RWPE1 (cell line): ENCODE data around the gene AVP.
A peak's percentile ranks its signal among the peaks of the same experiment; 100 is the strongest.

Experiments
- CTCF ChIA-PET: fragments of 350-600 bp; sonication (Branson Sonifier 250); formaldehyde crosslinking; extraction: SDS; loops from one replicate; lab custom pipeline; 2021; lab: Yijun Ruan, JAX
- POLR2A ChIA-PET: fragments of 400-600 bp; formaldehyde crosslinking; extraction: SDS; loops from one replicate; lab custom pipeline; 2020; ENCODE audit warnings: antibody characterized with exemption; ENCODE audit not compliant: low non-redundant PET; lab: Yijun Ruan, JAX
- DNase-seq: peaks from one replicate; pipeline ENCODE4 v3.0.0; 2012; ENCODE audit warnings: low spot score
- H3K27ac ChIP-seq: fragments of 450-650 bp; 2 replicates; pipeline ENCODE4 v1.5.1; 2017
- TF ChIP-seq, protein P1 (sequence below): fragments of 450-650 bp; conservative IDR thresholded peaks from 2 replicates; pipeline ENCODE4 v1.5.1; 2017; ENCODE audit warnings: low read depth, mild to moderate bottlenecking

Gene AVP

DNA sequence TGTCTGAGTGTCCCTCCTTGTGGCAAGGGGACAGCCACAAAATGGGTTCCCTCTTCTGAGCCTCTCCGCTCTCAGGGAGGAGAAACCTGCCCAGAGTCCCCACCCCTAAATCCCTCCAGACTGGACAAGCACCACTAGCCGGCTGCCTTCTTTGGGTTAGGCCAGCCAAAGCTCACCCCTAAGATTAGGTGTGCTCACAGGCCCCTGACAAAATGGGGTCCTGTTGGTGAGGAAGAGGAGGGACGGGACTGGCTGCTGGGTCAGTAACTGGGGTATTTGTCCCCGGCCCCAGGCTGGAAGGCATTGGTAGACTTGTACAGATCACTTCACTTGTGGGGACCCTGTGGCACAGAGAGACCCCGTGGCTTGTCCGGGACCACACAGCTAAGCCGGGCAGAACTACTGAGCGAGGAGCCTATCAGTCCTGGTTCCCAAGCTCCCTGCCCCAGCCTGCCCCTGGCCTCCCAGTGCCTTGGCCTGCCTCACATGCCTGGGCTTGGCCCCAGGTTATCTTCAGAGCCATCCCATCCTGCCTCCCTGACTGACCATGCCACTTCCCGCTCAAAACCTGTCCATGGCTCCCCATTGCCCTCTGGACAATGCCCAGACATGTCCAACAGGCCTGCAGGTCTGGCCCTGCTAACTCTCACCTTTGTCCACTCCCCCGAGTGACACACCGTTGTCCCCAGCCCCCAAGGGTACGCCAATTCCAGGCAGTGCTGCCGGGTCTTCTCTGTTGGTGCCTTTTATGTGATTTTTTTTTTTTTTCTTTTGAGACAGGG, 10.5 kb upstream of the AVP start:
- peak overlapping the region; percentile 31 for H3K27ac ChIP-seq
- CTCF ChIA-PET: interaction anchor here (0.7 kb wide), 1 partner anchor 343 kb away, joined by 3 read pairs; no protein-coding TSS in a partner anchor
- no peak for DNase-seq
- TF ChIP-seq, protein P1, sequence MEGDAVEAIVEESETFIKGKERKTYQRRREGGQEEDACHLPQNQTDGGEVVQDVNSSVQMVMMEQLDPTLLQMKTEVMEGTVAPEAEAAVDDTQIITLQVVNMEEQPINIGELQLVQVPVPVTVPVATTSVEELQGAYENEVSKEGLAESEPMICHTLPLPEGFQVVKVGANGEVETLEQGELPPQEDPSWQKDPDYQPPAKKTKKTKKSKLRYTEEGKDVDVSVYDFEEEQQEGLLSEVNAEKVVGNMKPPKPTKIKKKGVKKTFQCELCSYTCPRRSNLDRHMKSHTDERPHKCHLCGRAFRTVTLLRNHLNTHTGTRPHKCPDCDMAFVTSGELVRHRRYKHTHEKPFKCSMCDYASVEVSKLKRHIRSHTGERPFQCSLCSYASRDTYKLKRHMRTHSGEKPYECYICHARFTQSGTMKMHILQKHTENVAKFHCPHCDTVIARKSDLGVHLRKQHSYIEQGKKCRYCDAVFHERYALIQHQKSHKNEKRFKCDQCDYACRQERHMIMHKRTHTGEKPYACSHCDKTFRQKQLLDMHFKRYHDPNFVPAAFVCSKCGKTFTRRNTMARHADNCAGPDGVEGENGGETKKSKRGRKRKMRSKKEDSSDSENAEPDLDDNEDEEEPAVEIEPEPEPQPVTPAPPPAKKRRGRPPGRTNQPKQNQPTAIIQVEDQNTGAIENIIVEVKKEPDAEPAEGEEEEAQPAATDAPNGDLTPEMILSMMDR: no peak
- POLR2A ChIA-PET: interaction anchor here (0.6 kb wide), 1 partner anchor 244 kb away, joined by 3 read pairs; no protein-coding TSS in a partner anchor

DNA sequence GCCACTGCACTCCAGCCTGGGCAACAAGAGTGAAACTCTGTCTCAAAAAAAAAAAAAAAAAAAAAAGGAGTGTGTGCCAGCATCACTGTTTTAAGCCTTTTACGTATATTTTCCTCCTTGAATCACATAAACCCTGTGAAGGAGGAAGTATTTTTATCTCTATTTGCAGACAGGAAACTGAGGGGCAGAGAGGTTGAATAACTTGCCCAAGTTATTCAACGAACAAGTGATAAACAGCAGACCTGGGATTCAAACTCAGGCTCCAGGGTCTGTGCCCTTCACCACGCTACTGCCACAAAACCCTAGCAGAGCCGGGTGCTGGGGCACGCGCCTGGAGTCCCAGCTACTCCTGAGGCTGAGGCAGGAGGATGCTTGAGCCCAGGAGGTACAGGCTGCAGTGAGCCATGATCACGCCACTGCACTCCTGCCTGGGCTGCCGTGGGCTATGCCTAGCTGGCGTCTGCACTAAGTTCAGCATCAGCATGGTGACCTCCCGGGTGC, 9.4 kb upstream of the AVP start:
- no peak overlapping the region for H3K27ac ChIP-seq
- CTCF ChIA-PET: no interaction called here
- TF ChIP-seq, protein P1: no peak
- POLR2A ChIA-PET: no interaction called here
- DNase-seq: no peak

DNA sequence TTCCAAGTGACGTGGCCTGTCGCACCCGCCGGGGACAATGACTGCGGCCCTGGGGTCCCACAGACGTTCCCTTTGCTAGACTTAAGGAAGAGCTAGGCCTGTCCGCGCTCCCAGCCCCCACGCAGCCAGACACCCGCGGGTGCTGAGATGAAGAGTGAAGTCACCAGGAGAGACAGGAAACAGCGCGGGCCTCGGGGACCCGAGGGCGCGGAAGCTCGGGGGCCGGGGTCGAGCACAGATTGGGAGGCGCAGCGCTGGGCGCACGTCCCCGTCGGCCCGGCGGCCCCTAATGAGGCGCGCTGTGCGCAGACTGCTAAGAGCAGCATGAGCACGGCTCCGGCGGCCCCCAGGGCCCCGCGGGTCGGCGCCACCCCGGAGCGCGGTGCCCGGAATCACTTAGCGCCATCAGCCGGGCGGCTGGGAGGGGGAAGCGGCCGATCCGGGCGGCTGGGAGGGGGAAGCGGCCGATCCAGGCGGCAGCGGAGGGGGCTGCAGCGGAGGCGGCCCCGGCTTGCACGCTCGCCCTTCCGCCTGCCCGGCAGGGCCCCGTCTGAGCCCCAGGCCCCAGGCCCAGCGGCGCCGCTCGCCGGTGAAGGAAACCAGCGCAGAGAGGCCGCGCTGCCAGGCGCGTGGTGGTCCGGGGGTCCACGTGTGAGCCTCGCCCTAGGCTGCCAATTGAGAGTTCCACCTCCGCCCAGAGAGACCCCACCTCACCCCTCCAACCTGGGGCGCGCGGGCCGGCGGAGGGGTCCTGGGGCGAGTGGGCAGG, 8.3 kb upstream of the AVP start:
- POLR2A ChIA-PET: no interaction called here
- H3K27ac ChIP-seq: no peak overlapping the region
- CTCF ChIA-PET: no interaction called here
- TF ChIP-seq, protein P1: no peak
- no peak for DNase-seq

DNA sequence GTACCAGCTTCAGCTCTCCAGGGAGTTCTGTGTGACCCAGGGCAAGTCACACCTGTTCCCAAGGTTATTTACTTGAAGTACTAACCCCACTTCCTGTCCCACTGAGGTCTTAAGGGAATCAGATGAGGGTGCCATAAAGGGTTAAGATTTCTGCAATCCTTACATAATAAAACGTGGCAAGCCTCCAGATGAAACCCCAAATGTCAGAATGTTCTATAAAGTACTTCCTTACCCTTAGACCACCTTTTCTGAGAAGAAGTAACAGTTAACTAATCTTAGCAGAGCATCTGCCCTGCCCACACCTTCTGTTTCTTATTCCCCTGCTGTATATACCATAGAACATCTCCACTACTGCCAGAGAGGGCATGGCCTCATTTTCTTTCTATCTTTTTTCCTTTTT, 6.0 kb upstream of the AVP start:
- no peak overlapping the region for H3K27ac ChIP-seq
- ChIA-PET CTCF (no interaction called here), POLR2A (no interaction called here)
- no peak for DNase-seq
- TF ChIP-seq, protein P1: no peak

DNA sequence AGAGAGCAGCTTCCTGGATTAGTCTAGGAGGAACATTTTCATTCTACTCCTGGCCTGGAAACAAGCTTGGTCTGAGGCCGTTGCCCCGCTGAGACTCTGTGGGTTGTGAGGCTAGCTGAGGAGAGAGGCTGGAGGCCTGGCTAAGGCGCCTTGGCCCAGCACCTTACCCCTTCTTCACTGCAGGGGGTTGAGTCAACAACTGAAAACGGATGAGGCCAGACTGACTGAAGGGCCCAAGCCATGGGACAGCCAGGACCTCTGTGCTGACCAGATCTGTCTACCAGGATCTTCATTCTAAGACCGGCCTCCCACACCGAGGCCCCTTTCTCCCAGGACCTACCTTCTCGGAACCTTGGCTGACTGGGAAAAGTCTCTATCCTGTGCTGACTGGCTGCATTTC, 3.5 kb upstream of the AVP start:
- no peak overlapping the region for H3K27ac ChIP-seq
- POLR2A ChIA-PET: no interaction called here
- CTCF ChIA-PET: no interaction called here
- TF ChIP-seq, protein P1: no peak
- DNase-seq: no peak

DNA sequence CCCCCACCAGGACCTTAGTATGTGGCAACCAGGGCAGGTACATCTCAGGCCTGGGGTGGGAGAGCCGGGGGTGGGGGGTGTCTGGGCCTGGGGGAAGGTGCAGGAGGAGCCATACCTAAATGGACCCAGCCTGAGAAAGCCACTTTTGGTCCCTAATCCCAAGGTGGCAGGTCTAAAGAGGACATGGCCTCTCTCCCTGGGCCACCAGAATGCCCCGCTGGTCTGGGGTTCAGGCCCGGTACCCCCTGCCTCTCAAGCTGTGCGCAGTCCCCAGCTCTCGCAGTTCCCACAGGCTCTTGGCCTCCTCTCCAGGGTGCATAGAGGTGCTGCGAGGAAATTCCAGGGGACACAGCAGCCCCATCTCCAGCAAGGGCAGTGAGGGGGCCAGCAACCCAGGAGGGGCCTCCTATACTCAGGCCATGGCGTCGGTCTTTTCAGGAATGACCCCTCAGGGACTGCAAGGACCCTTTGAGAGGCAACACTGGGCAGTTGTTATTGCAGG, 1.1 kb upstream of the AVP start:
- ChIA-PET POLR2A (no interaction called here), CTCF (interaction anchor here (0.6 kb wide), 1 partner anchor 1507 kb away, joined by 3 read pairs; no protein-coding TSS in a partner anchor)
- no peak overlapping the region for H3K27ac ChIP-seq
- TF ChIP-seq, protein P1: no peak
- DNase-seq: no peak
